Neural crest cell (in vitro differentiated cells): ENCODE data around the gene SBF2. TPM values are rescaled to one million over a fixed set of nuclear protein-coding genes. Genes with fewer than 3 reads are reported as not detected.
"Not testable (repeated sequence)": the region's sequence is repeated elsewhere in the genome, so short reads cannot be mapped to it uniquely, and the experiment has no call there.

Source experiments
- DNase-seq: peaks from one replicate; pipeline ENCODE4 v3.0.0; 2021; ENCODE audit warnings: low read depth, mixed read lengths, low spot score
- H3K27ac Mint-ChIP-seq: one replicate; pipeline ENCODE4 v1.8.0; 2021; ENCODE audit warnings: mild to moderate bottlenecking, mixed read lengths; ENCODE audit not compliant: unreplicated experiment
- H3K27me3 Mint-ChIP-seq: 2 replicates; pipeline ENCODE4 v1.8.0; 2021; ENCODE audit warnings: low read depth, mild to moderate bottlenecking, mixed read lengths
- H3K36me3 Mint-ChIP-seq: 2 replicates; pipeline ENCODE4 v1.8.0; 2021; ENCODE audit warnings: low read depth, mild to moderate bottlenecking, mixed read lengths
- H3K4me1 Mint-ChIP-seq: 2 replicates; pipeline ENCODE4 v1.8.0; 2021; ENCODE audit warnings: mixed read lengths
- H3K4me3 Mint-ChIP-seq: one replicate; pipeline ENCODE4 v1.8.0; 2021; ENCODE audit warnings: mild to moderate bottlenecking, mixed read lengths
- H3K9me3 Mint-ChIP-seq: 2 replicates; pipeline ENCODE4 v1.8.0; 2021; ENCODE audit warnings: mixed read lengths
- total RNA-seq: library from RNA; stranded (reverse); gene quantifications from 2 replicates; pipeline ENCODE4 v1.2.1, GENCODE V29; 2021
- TF ChIP-seq, protein P1 (sequence below): fragments of 200-600 bp; sonication (generic); conservative IDR thresholded peaks from 2 replicates; pipeline ENCODE4 v1.5.0; 2021; ENCODE audit warnings: antibody characterized with exemption, mild to moderate bottlenecking

Gene SBF2
- total RNA-seq, 1 donor from 2014 or later: 30.2 TPM

DNA sequence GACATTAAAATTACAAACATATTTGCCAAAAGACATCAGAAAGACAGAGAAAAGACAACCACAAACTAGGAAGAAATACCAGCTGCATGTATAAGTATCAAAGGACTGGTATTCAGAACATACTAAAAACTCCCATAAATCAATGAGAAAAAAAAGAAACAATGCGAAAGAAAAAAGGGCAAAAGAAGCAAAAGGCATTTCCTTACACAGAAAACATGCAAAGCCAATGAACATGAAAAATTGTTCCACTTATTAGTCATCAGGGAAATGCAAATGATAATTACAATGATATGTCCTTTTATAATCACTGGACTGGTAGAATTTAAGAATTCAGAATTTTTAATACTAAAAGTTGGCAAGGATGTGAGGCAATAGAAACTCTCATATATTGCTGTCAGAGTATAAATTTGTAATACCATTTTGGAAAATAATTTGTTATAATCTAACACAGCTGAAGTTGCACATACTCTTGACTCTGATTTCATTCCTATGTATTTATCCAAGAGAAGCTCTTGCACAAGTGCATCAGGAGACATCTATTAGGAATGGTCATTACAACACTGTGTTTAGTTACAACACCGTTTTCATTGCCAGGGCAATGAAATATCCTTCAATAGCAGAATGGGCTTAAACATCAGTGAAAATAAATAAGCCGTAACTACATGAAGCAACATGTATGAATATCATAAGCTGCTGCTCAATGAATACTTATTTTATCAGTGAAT lies 350.5 kb downstream of the SBF2 start:
- H3K27me3 Mint-ChIP-seq: no peaks in the 10 kb centered on the region

DNA sequence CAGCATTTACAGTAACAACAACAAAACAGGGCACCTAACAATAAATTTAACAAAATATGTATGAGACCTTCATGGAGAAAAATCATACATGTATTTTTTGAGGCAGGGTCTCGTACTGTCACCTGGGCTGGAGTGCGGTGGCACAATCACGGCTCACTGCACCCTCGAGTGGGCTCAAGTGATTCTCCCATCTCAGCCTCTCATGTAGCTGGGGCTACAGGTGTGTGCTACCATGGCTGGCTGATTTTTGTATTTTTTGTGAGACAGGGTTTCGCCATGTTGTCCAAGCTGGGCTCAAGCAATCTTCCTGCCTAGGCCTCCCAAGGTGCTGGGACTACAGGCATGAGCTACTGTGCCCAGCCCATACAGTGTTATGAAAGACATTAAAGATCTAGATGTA lies 352.0 kb downstream of the SBF2 start:
- Mint-ChIP-seq H3K9me3 (peaks cover 2% of the 10 kb centered on the region), H3K4me1 (no peaks in the 10 kb centered on the region), H3K27ac (no peak overlapping the region), H3K27me3 (no peaks in the 10 kb centered on the region), H3K4me3 (no peak overlapping the region), H3K36me3 (peaks cover 21% of the 10 kb centered on the region)
- TF ChIP-seq, protein P1, sequence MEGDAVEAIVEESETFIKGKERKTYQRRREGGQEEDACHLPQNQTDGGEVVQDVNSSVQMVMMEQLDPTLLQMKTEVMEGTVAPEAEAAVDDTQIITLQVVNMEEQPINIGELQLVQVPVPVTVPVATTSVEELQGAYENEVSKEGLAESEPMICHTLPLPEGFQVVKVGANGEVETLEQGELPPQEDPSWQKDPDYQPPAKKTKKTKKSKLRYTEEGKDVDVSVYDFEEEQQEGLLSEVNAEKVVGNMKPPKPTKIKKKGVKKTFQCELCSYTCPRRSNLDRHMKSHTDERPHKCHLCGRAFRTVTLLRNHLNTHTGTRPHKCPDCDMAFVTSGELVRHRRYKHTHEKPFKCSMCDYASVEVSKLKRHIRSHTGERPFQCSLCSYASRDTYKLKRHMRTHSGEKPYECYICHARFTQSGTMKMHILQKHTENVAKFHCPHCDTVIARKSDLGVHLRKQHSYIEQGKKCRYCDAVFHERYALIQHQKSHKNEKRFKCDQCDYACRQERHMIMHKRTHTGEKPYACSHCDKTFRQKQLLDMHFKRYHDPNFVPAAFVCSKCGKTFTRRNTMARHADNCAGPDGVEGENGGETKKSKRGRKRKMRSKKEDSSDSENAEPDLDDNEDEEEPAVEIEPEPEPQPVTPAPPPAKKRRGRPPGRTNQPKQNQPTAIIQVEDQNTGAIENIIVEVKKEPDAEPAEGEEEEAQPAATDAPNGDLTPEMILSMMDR: no peak
- no peak for DNase-seq

More for the DNA sequence above, 350.5 kb downstream of the SBF2 start:
- no peak overlapping the region for H3K27ac Mint-ChIP-seq
- H3K36me3 Mint-ChIP-seq: peaks cover 23% of the 10 kb centered on the region
- TF ChIP-seq, protein P1: no peak
- H3K4me3 Mint-ChIP-seq: no peak overlapping the region
- no peak for DNase-seq
- peaks cover 2% of the 10 kb centered on the region for H3K9me3 Mint-ChIP-seq
- no peaks in the 10 kb centered on the region for H3K4me1 Mint-ChIP-seq

DNA sequence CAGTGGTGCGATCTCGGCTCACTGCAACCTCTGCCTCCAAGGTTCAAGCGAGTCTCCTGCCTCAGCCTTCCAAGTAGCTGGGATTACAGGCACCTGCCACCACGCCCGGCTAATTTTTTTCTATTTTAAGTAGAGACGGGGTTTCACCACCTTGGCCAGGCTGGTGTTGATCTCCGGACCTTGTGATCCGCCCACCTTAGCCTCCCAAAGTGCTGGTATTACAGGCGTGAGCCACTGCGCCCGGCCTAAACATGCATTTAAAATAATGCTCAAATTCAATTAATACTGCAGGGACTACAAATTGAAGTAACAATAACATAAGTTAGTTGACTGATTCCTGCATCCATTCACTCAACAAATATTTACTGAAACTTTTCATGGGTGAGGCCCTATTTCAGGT lies 354.9 kb downstream of the SBF2 start:
- not testable (repeated sequence) for DNase-seq, H3K4me3 Mint-ChIP-seq, H3K27me3 Mint-ChIP-seq, H3K4me1 Mint-ChIP-seq, H3K27ac Mint-ChIP-seq, H3K9me3 Mint-ChIP-seq
- H3K36me3 Mint-ChIP-seq: peaks cover 21% of the 10 kb centered on the region

DNA sequence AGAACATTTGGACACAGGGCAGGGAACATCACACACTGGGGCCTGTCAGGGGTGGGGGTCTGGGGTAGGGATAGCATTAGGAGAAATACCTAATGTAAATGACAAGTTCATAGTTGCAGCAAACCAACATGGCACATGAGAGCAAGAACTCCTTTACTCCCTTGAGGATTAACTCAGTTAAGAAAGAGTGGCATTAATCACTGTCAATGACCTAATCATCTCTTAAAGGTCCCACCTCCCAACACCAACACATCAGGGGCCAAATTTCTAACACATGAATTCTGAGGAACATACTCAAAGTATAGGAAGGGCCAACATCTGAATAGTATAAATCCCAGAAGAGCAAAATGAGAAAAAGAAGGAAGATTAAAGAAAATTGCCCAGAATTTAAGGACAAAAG lies 357.3 kb downstream of the SBF2 start:
- no peaks in the 10 kb centered on the region for H3K27me3 Mint-ChIP-seq

DNA sequence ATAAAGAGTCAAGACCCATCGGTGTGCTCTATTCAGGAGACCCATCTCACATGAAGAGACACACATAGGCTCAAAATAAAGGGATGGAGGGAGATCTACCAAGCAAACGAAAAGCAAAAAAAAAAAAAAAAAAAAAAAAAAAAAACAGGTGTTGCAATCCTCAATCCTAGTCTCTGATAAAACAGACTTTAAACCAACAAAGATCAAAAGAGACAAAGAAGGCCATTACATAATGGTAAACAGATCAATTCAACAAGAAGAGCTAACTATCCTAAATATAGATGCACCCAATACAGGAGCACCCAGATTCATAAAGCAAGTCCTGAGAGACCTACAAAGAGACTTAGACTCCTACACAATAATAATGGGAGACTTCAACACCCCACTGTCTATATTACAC lies 361.2 kb downstream of the SBF2 start:
- not testable (repeated sequence) for H3K4me3 Mint-ChIP-seq, DNase-seq, H3K27me3 Mint-ChIP-seq, H3K4me1 Mint-ChIP-seq, H3K27ac Mint-ChIP-seq
- Mint-ChIP-seq H3K36me3 (peaks cover 40% of the 10 kb centered on the region), H3K9me3 (peaks cover 11% of the 10 kb centered on the region)

More for the DNA sequence above, 357.3 kb downstream of the SBF2 start:
- DNase-seq: no peak
- no peak overlapping the region for H3K4me3 Mint-ChIP-seq
- H3K27ac Mint-ChIP-seq: no peak overlapping the region
- no peaks in the 10 kb centered on the region for H3K4me1 Mint-ChIP-seq
- TF ChIP-seq, protein P1: no peak
- H3K9me3 Mint-ChIP-seq: peaks cover 7% of the 10 kb centered on the region
- peaks cover 29% of the 10 kb centered on the region for H3K36me3 Mint-ChIP-seq

DNA sequence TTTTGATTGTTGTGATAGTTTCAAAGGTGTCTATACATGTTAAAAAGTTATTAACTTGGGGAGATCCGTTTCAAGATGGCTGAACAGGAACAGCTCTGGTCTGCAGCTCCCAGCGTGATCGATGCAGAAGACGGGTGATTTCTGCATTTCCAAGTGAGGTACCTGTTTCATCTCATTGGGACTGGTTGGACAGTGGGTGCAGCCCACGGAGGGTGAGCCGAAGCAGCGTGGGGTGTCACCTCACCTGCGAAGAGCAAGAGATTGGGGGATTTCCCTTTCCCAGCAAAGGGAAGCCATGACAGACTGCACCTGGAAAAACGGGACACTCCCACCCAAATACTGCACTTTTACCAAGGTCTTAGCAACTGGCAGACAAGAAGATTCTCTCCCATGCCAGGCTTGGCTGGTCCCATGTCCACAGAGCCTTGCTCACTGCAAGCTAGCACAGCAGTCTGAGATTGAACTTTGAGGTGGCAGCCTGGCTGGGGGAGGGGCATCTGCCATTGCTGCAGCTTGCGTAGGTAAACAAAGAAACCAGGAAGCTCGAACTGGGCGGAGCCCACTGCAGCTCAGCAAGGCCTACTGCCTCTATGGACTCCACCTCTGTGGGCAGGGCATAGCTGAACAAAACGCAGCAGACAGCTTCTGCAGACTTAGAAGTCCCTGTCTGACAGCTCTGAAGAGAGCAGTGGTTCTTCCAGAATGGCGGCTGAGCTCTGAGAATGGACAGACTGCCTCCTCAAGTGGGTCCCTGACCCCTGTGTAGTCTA lies 363.3 kb downstream of the SBF2 start:
- H3K4me3 Mint-ChIP-seq, H3K27me3 Mint-ChIP-seq, DNase-seq, H3K9me3 Mint-ChIP-seq, H3K27ac Mint-ChIP-seq, H3K4me1 Mint-ChIP-seq: not testable (repeated sequence)
- peaks cover 30% of the 10 kb centered on the region for H3K36me3 Mint-ChIP-seq

DNA sequence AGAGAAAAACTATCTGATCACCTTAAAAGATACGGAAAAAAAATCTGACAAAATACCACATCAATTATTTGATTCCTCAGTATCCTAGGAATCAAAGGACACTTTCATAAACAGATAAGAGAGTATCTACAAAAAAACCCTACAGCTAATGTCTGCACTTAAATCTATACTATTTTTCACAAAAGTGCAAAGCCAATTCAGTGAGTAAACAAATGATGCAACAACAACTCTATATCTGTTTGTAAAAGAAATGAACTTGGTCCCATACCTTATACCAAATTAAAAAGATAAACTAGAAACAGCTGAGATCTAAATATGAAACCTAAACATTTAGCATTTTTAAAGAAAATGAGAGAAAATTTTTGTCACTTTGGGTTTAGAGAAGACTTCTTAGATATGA lies 366.3 kb downstream of the SBF2 start:
- Mint-ChIP-seq H3K27ac (no peak overlapping the region), H3K27me3 (no peaks in the 10 kb centered on the region), H3K9me3 (peaks cover 9% of the 10 kb centered on the region), H3K4me1 (peaks cover 7% of the 10 kb centered on the region), H3K36me3 (peaks cover 17% of the 10 kb centered on the region), H3K4me3 (no peak overlapping the region)
- TF ChIP-seq, protein P1: no peak
- no peak for DNase-seq
